Measurements from ENCODE around the gene OR1L8. TPM values are rescaled to one million over a fixed set of nuclear protein-coding genes. Genes with fewer than 3 reads are reported as not detected.
"Not testable (repeated sequence)": the region's sequence is repeated elsewhere in the genome, so short reads cannot be mapped to it uniquely, and the experiment has no call there.

OR1L8 gene
- 0.05 TPM in 2 replicates for polyA plus RNA-seq (2011; rRNA removed)
- polyA plus RNA-seq (2012; cell fraction: cytosol; rRNA removed) = not detected in 2 replicates
- polyA plus RNA-seq (2012; cell fraction: nucleus; rRNA removed) = not detected in 2 replicates
- not detected in 3 replicates for polyA plus RNA-seq (2017; fragmentation: RNase III; extraction: RNeasy Plus Mini Kit Qiagen cat#74134 plus additional on column Dnase treatment)
- not detected in 2 replicates for polyA minus RNA-seq (2011; rRNA and poly(A)+ RNA removed)

- 81% methylated on average over 8 of the region's 8 CpGs for WGBS (ENCODE audit: missing lambda C conversion rate)
- H3K4me2 ChIP-seq; FAIRE-seq; H3K4me3 ChIP-seq; CTCF ChIA-PET; POLR2A ChIA-PET; H3K27ac ChIP-seq; ATAC-seq; DNase-seq (ENCODE audit: low read depth in 1 of 2, low spot score in 1 of 2); H3K9me3 ChIP-seq: not testable (repeated sequence)
- H3K4me1 ChIP-seq = peaks cover 17% of the 10 kb centered on the region; the same call in 2 of the 3 replicates
Measured at GRCh38 chr9:122583284-122583683, at the start of gene OR1L8. Gene OR1L8 (minus strand): TSS chr9:122583384. CDS start chr9:122568477, 14,907 bp downstream.

- no peak overlapping the region for H3K27ac ChIP-seq
- ATAC-seq (no peak), FAIRE-seq (no peak)
Measured at GRCh38 chr9:122619996-122620395, 36.8 kb upstream of the OR1L8 start.

GRCh38 chr9:122614362-122614761, 31.2 kb upstream of the OR1L8 start, which contains the start of gene OR1Q1:
Gene OR1Q1 (plus strand): TSS chr9:122614738. CDS start chr9:122614738, 0 bp downstream.
- Histone ChIP-seq H3K4me3 (no peak within 1 kb of the TSS), H3K9me3 (no peaks in the 10 kb centered on the region), H3K27ac (no peak within 1 kb of the TSS), H3K4me1 (no peaks in the 10 kb centered on the region), H3K4me2 (no peak within 1 kb of the TSS)
- FAIRE-seq = no peak
- 13% methylated on average over 1 of the region's 1 CpG for WGBS (ENCODE audit: missing lambda C conversion rate)
- POLR2A ChIA-PET = no interaction called here
- no peak for ATAC-seq
- TF ChIP-seq NPAS2 (CRISPR knock-in tag; IDR thresholded peaks at IDR 0.05; ENCODE audit: borderline replicate concordance) (no peak), TFCP2L1 (CRISPR knock-in tag; IDR thresholded peaks at IDR 0.05) (no peak), KDM5A (IDR thresholded peaks at IDR 0.05) (no peak), EHF (CRISPR knock-in tag; IDR thresholded peaks at IDR 0.05) (no peak), RAD21 (conservative IDR thresholded peaks at IDR 0.05 in 1 of 2, IDR thresholded peaks at IDR 0.05 in 1 of 2) (no peak), POLR2AphosphoS2 (conservative IDR thresholded peaks at IDR 0.05; ENCODE audit: low read length) (no peak), JUN (IDR thresholded peaks at IDR 0.05) (no peak), FOXS1 (CRISPR knock-in tag; IDR thresholded peaks at IDR 0.05) (no peak), JUNB (IDR thresholded peaks at IDR 0.05) (no peak), EHMT2 (IDR thresholded peaks at IDR 0.05; ENCODE audit: low read depth) (no peak), MAFK (IDR thresholded peaks at IDR 0.05; ENCODE audit: partially characterized antibody) (no peak), CHD4 (IDR thresholded peaks at IDR 0.05; ENCODE audit: borderline replicate concordance) (no peak)
- CTCF ChIA-PET = no interaction called here
- DNase-seq (ENCODE audit: low read depth in 1 of 2, low spot score in 1 of 2) = no peak

More at GRCh38 chr9:122619996-122620395, 36.8 kb upstream of the OR1L8 start:
- Histone ChIP-seq H3K9me3 (no peaks in the 10 kb centered on the region), H3K4me3 (no peak overlapping the region), H3K4me1 (no peaks in the 10 kb centered on the region), H3K4me2 (no peak overlapping the region)
- ChIA-PET POLR2A (no interaction called here), CTCF (no interaction called here)
- TF ChIP-seq HOXB13 (CRISPR knock-in tag; IDR thresholded peaks at IDR 0.05; ENCODE audit: low read depth) = no peak
- TF ChIP-seq CEBPB (IDR thresholded peaks at IDR 0.05) = no peak
- TF ChIP-seq SMC3 (IDR thresholded peaks at IDR 0.05) = no peak
- no peak for TF ChIP-seq HDAC2 (IDR thresholded peaks at IDR 0.05)
- no peak for TF ChIP-seq RARB (CRISPR knock-in tag; IDR thresholded peaks at IDR 0.05)
- TF ChIP-seq ZNF302 (CRISPR knock-in tag; IDR thresholded peaks at IDR 0.05) = no peak
- TF ChIP-seq JUN (IDR thresholded peaks at IDR 0.05) = no peak
- no peak for TF ChIP-seq RAD21 (conservative IDR thresholded peaks at IDR 0.05 in 1 of 2, IDR thresholded peaks at IDR 0.05 in 1 of 2)
- no peak for TF ChIP-seq CTCF (IDR thresholded peaks at IDR 0.05)
- no peak for TF ChIP-seq ZC3H11A (IDR thresholded peaks at IDR 0.05)
- no peak for TF ChIP-seq FOSB (CRISPR knock-in tag; IDR thresholded peaks at IDR 0.05)
- no peak for TF ChIP-seq MAZ (IDR thresholded peaks at IDR 0.05; ENCODE audit: borderline replicate concordance, low read depth, low read length)
- no peak for TF ChIP-seq PBX3 (IDR thresholded peaks at IDR 0.05)
- TF ChIP-seq SREBF2 (IDR thresholded peaks at IDR 0.05) = no peak
- no peak for TF ChIP-seq E2F6 (IDR thresholded peaks at IDR 0.05; ENCODE audit: borderline replicate concordance, low read depth)
- 27% methylated on average over 7 of the region's 7 CpGs for WGBS (ENCODE audit: missing lambda C conversion rate)
- no peak for DNase-seq (ENCODE audit: low read depth in 1 of 2, low spot score in 1 of 2)
